ENCODE data around the gene NAT8L. TPM values are rescaled to one million over a fixed set of nuclear protein-coding genes. Genes with fewer than 3 reads are reported as not detected.

Gene NAT8L
- total and polyA plus RNA-seq, 2 donors (not counting 1 experiment from before 2014, with no cell fraction given): 0.03 to 0.25 TPM

DNA sequence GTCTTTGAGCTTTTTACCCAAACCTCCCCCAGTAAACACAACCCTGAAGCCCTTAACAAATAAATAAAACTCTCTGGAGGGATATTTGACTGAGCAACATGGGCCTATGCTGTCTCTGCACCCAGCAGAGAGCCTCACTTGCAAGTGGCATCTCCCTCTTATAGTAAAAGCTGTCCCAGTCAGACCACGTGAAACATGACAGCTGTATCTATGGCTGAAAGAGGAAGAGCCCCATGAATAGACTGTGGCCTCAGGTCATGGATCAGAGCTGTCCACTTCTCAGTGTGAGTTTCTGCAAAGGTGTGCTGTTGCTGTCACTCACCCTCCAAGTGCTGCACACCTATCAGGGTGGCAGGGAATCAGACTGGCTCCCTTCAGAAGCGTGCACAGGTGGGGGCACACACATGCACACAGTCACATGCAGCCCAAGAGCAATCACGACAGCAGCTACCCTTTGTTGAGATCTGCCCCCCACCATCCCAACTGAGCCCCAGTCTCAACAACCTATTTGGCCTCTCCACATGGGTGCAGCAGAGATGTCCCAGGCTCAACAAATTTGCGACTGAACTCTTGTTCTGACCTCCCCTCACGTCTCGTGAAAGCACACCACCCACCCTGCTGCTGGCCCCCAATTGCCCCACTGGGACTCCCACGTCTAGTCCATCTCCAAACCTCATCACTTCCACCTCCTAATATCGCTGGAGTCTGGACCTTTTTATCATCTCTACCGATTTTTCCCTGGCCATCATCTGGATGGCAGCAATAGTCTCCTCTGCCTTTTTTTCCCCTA is 45.6 kb downstream of the NAT8L start:
- Histone ChIP-seq H3K4me1 (ENCODE audit: control insufficient read depth in 2 of 2, insufficient read depth in 2 of 2, low read length in 2 of 2) (no peaks in the 10 kb centered on the region), H3K36me3 (replicated peaks in 1 of 2; ENCODE audit: control extremely low read depth in 1 of 2, control insufficient read depth in 1 of 2, extremely low read depth in 1 of 2, insufficient read depth in 2 of 2, low read length in 1 of 2) (no peaks in the 10 kb centered on the region), H3K27me3 (replicated peaks in 1 of 4; ENCODE audit: control extremely low read depth in 1 of 4, control insufficient read depth in 3 of 4, insufficient read depth in 4 of 4, low read length in 3 of 4) (peaks cover 0 to 46% (median 23%) of the 10 kb centered on the region in 4 experiments), H3K4me2 (replicated peaks; ENCODE audit: low read depth, low read length, poor library complexity, severe bottlenecking) (no peak overlapping the region), H3K9me3 (ENCODE audit: control extremely low read depth in 1 of 3, control insufficient read depth in 2 of 3, insufficient read depth in 1 of 3, low read length in 2 of 3) (peaks cover 1 to 31% (median 26%) of the 10 kb centered on the region in 3 donors), H3K27ac (ENCODE audit: low read length in 2 of 2) (no peak overlapping the region), H4K20me1 (ENCODE audit: control insufficient read depth, insufficient read depth, low read length, poor library complexity, severe bottlenecking) (no peaks in the 10 kb centered on the region), H3K9ac (ENCODE audit: low read length) (no peak overlapping the region), H3K4me3 (ENCODE audit: control extremely low read depth in 1 of 5, extremely low read depth in 1 of 5, insufficient read depth in 1 of 5, low read depth in 2 of 5, low read length in 4 of 5) (no peak overlapping the region), H3K79me2 (ENCODE audit: control insufficient read depth, insufficient read depth, low read length) (no peaks in the 10 kb centered on the region), H2AFZ (ENCODE audit: insufficient read depth, low read depth, low read length, poor library complexity, severe bottlenecking) (no peak overlapping the region)
- Mint-ChIP-seq H3K4me3 (no peak overlapping the region), H3K4me1 (peaks cover 7% of the 10 kb centered on the region), H3K9me3 (ENCODE audit: insufficient read depth) (peaks cover 11% of the 10 kb centered on the region), H3K27me3 (peaks cover 28% of the 10 kb centered on the region), H3K27ac (no peak overlapping the region)
- POLR2A ChIA-PET: no interaction called here
- intact Hi-C loops (cut with micrococcal nuclease): no loop called here
- WGBS (ENCODE audit: insufficient coverage): 80% methylated on average over 9 of the region's 9 CpGs
- no peak for TF ChIP-seq EZH2 (IDR thresholded peaks at IDR 0.05; ENCODE audit: borderline replicate concordance, insufficient read depth, low read depth, low read length, poor library complexity, severe bottlenecking)
- TF ChIP-seq, protein P1, sequence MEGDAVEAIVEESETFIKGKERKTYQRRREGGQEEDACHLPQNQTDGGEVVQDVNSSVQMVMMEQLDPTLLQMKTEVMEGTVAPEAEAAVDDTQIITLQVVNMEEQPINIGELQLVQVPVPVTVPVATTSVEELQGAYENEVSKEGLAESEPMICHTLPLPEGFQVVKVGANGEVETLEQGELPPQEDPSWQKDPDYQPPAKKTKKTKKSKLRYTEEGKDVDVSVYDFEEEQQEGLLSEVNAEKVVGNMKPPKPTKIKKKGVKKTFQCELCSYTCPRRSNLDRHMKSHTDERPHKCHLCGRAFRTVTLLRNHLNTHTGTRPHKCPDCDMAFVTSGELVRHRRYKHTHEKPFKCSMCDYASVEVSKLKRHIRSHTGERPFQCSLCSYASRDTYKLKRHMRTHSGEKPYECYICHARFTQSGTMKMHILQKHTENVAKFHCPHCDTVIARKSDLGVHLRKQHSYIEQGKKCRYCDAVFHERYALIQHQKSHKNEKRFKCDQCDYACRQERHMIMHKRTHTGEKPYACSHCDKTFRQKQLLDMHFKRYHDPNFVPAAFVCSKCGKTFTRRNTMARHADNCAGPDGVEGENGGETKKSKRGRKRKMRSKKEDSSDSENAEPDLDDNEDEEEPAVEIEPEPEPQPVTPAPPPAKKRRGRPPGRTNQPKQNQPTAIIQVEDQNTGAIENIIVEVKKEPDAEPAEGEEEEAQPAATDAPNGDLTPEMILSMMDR (IDR thresholded peaks at IDR 0.05): no peak
- CTCF ChIA-PET: no interaction called here
- ATAC-seq (ENCODE audit: low read depth): no peak
- DNase-seq: no peak

- Mint-ChIP-seq H3K4me1 (peaks cover 7% of the 10 kb centered on the region), H3K27me3 (peaks cover 31% of the 10 kb centered on the region), H3K9me3 (ENCODE audit: insufficient read depth) (peaks cover 11% of the 10 kb centered on the region), H3K27ac (no peak overlapping the region), H3K4me3 (no peak overlapping the region)
- Histone ChIP-seq H3K27ac (ENCODE audit: low read length in 2 of 2) (no peak overlapping the region), H2AFZ (ENCODE audit: insufficient read depth, low read depth, low read length, poor library complexity, severe bottlenecking) (no peak overlapping the region), H3K79me2 (ENCODE audit: control insufficient read depth, insufficient read depth, low read length) (no peaks in the 10 kb centered on the region), H3K27me3 (replicated peaks in 1 of 4; ENCODE audit: control extremely low read depth in 1 of 4, control insufficient read depth in 3 of 4, insufficient read depth in 4 of 4, low read length in 3 of 4) (peaks cover 0 to 46% (median 23%) of the 10 kb centered on the region in 4 experiments), H3K9ac (ENCODE audit: low read length) (no peak overlapping the region), H3K9me3 (ENCODE audit: control extremely low read depth in 1 of 3, control insufficient read depth in 2 of 3, insufficient read depth in 1 of 3, low read length in 2 of 3) (peaks cover 1 to 31% (median 26%) of the 10 kb centered on the region in 3 donors), H3K4me3 (ENCODE audit: control extremely low read depth in 1 of 5, extremely low read depth in 1 of 5, insufficient read depth in 1 of 5, low read depth in 2 of 5, low read length in 4 of 5) (no peak overlapping the region), H3K36me3 (replicated peaks in 1 of 2; ENCODE audit: control extremely low read depth in 1 of 2, control insufficient read depth in 1 of 2, extremely low read depth in 1 of 2, insufficient read depth in 2 of 2, low read length in 1 of 2) (no peaks in the 10 kb centered on the region), H4K20me1 (ENCODE audit: control insufficient read depth, insufficient read depth, low read length, poor library complexity, severe bottlenecking) (no peaks in the 10 kb centered on the region), H3K4me2 (replicated peaks; ENCODE audit: low read depth, low read length, poor library complexity, severe bottlenecking) (no peak overlapping the region), H3K4me1 (ENCODE audit: control insufficient read depth in 2 of 2, insufficient read depth in 2 of 2, low read length in 2 of 2) (no peaks in the 10 kb centered on the region)
- no peak for ATAC-seq (ENCODE audit: low read depth)
- ChIA-PET CTCF (no interaction called here), POLR2A (no interaction called here)
- WGBS (ENCODE audit: insufficient coverage): 100% methylated on average over 1 of the region's 1 CpG
- intact Hi-C loops (cut with micrococcal nuclease): no loop called here
- TF ChIP-seq EZH2 (IDR thresholded peaks at IDR 0.05; ENCODE audit: borderline replicate concordance, insufficient read depth, low read depth, low read length, poor library complexity, severe bottlenecking): no peak
- TF ChIP-seq, protein P1 (IDR thresholded peaks at IDR 0.05): no peak
- no peak for DNase-seq
These were observed 46.4 kb downstream of the NAT8L start for GRCh38 chr4:2105559-2105958.
